Tongue (tissue), 2 donors: ENCODE data around the gene STMN3. TPM values are rescaled to one million over a fixed set of nuclear protein-coding genes. Genes with fewer than 3 reads are reported as not detected.
"Not testable (repeated sequence)": the region's sequence is repeated elsewhere in the genome, so short reads cannot be mapped to it uniquely, and the experiment has no call there.

ENCODE experiments used
- DNase-seq: peaks from one replicate; pipeline ENCODE4 v3.0.0-alpha.2; 2015
- total RNA-seq: library from RNA; depleted of rRNA; stranded (reverse); fragments of >200 nt; gene quantifications from one replicate; pipeline ENCODE4 v1.2.3, GENCODE V29; 2014

Gene STMN3
- total RNA-seq, 1 donor from 2014 or later = 15.6 TPM

- DNase-seq = no peak
Observed at GRCh38 chr20:63612276-63612931, 40.8 kb downstream of the STMN3 start.

- DNase-seq = no peak
Observed at GRCh38 chr20:63611646-63612045, 41.6 kb downstream of the STMN3 start.

- DNase-seq = no peak
Observed at GRCh38 chr20:63610581-63611435, 42.4 kb downstream of the STMN3 start.

GRCh38 chr20:63606686-63607085, 46.5 kb downstream of the STMN3 start:
- no peak for DNase-seq

- DNase-seq = no peak
Observed at GRCh38 chr20:63602321-63602720, 50.9 kb downstream of the STMN3 start.

GRCh38 chr20:63601679-63602078, 51.5 kb downstream of the STMN3 start:
- not testable (repeated sequence) for DNase-seq

- no peak for DNase-seq
Observed at GRCh38 chr20:63599396-63600050, 53.7 kb downstream of the STMN3 start.

- no peak for DNase-seq
Observed at GRCh38 chr20:63598479-63599395, 54.5 kb downstream of the STMN3 start.

GRCh38 chr20:63597651-63598478, 55.4 kb downstream of the STMN3 start:
- DNase-seq = no peak

- DNase-seq = no peak
Observed at GRCh38 chr20:63596423-63596822, 56.8 kb downstream of the STMN3 start.

- no peak for DNase-seq
Observed at GRCh38 chr20:63595416-63596127, 57.7 kb downstream of the STMN3 start.

GRCh38 chr20:63594043-63594561, 59.1 kb downstream of the STMN3 start:
- DNase-seq = no peak

- no peak for DNase-seq
Observed at GRCh38 chr20:63592661-63593060, 60.6 kb downstream of the STMN3 start.

- no peak for DNase-seq
Observed at GRCh38 chr20:63591786-63592355, 61.4 kb downstream of the STMN3 start.

GRCh38 chr20:63591147-63591533, 62.1 kb downstream of the STMN3 start:
- DNase-seq = no peak

GRCh38 chr20:63590218-63591146, 62.7 kb downstream of the STMN3 start:
- DNase-seq = no peak
